IMR-90 (cell line): Measurements from ENCODE around the gene BOLL. TPM values are rescaled to one million over a fixed set of nuclear protein-coding genes. Genes with fewer than 3 reads are reported as not detected.
A peak's percentile ranks its signal among the peaks of the same experiment; 100 is the strongest.

Experiments used
- ATAC-seq: fragments of 200-7000 bp; cut with Tn5 transposase; 2 replicates; pipeline ENCODE4 v1.9.1; 2020; ENCODE audit warnings: low read depth, mild to moderate bottlenecking, moderate library complexity
- BruUV-seq: library from RNA; stranded (reverse); fragments of 400-500 nt; replicated peaks from 2 replicates; lab custom pipeline; 2021; lab: Mats Ljungman, UMichigan
- CTCF ChIA-PET: fragments of 300-600 bp; formaldehyde crosslinking; extraction: SDS; loops from one replicate; lab custom pipeline; 2021; ENCODE audit warnings: antibody characterized with exemption; lab: Yijun Ruan, JAX
- POLR2A ChIA-PET: fragments of 300-600 bp; sonication (Branson Sonifier 250); formaldehyde crosslinking; loops from one replicate; lab custom pipeline; 2022; ENCODE audit warnings: antibody characterized with exemption; ENCODE audit not compliant: unreplicated experiment; lab: Charles Lee
- DNase-seq: peaks from one replicate; pipeline ENCODE4 v3.0.0; 2013
- H2AFZ ChIP-seq: replicated peaks from 2 replicates; pipeline ENCODE3; 2013; ENCODE audit warnings: low read length, mild to moderate bottlenecking; ENCODE audit not compliant: poor library complexity
- H2AK5ac ChIP-seq: 2 replicates; pipeline ENCODE4 v1.6.1; 2013; ENCODE audit warnings: low read depth, low read length, inconsistent platforms
- H2AK9ac ChIP-seq: replicated peaks from 2 replicates; pipeline ENCODE3; 2013; ENCODE audit warnings: mild to moderate bottlenecking, low read depth, low read length, moderate library complexity; ENCODE audit not compliant: poor library complexity
- H2BK120ac ChIP-seq: 2 replicates; pipeline ENCODE4 v1.6.1; 2013; ENCODE audit warnings: low read depth, low read length, inconsistent platforms
- H2BK15ac ChIP-seq: 3 replicates; pipeline ENCODE4 v1.6.1; 2013; ENCODE audit warnings: low read depth, low read length, inconsistent platforms
- H2BK20ac ChIP-seq: 2 replicates; pipeline ENCODE4 v1.6.1; 2013; ENCODE audit warnings: low read depth, mild to moderate bottlenecking, inconsistent platforms, low read length, moderate library complexity
- H2BK5ac ChIP-seq: 2 replicates; pipeline ENCODE4 v1.6.1; 2013; ENCODE audit warnings: mild to moderate bottlenecking, low read depth, low read length, inconsistent platforms; ENCODE audit not compliant: poor library complexity, severe bottlenecking
- H3K14ac ChIP-seq: replicated peaks from 2 replicates; pipeline ENCODE4 v1.6.1; 2013; ENCODE audit warnings: low read depth, low read length, inconsistent platforms
- H3K18ac ChIP-seq: 2 replicates; pipeline ENCODE4 v1.6.1; 2013; ENCODE audit warnings: low read depth, low read length, control low read depth
- H3K23ac ChIP-seq: 2 replicates; pipeline ENCODE4 v1.6.1; 2013; ENCODE audit warnings: low read depth, low read length, inconsistent platforms
- H3K27ac ChIP-seq: 2 replicates; pipeline ENCODE4 v1.5.1; 2013; ENCODE audit warnings: mild to moderate bottlenecking, control low read depth, low read length; ENCODE audit not compliant: insufficient read depth
- H3K27me3 ChIP-seq: 2 replicates; pipeline ENCODE4 v1.6.1; 2013; ENCODE audit warnings: low read length; ENCODE audit not compliant: control insufficient read depth, insufficient read depth
- H3K36me3 ChIP-seq: 2 replicates; pipeline ENCODE4 v1.6.1; 2013; ENCODE audit warnings: low read length, mixed read lengths; ENCODE audit not compliant: control insufficient read depth, insufficient read depth
- H3K4ac ChIP-seq: 2 replicates; pipeline ENCODE4 v1.6.1; 2013; ENCODE audit warnings: low read depth, low read length, inconsistent platforms
- H3K4me1 ChIP-seq: 2 replicates; pipeline ENCODE4 v1.6.1; 2013; ENCODE audit warnings: low read length, mixed read lengths; ENCODE audit not compliant: control insufficient read depth, insufficient read depth
- H3K4me2 ChIP-seq: 2 replicates; pipeline ENCODE4 v1.6.1; 2013; ENCODE audit warnings: low read depth, mild to moderate bottlenecking, control low read depth, low read length, moderate library complexity
- H3K4me3 ChIP-seq: 2 replicates; pipeline ENCODE4 v1.5.1; 2013; ENCODE audit warnings: low read depth, mild to moderate bottlenecking, control low read depth, low read length, moderate library complexity; ENCODE audit not compliant: insufficient read depth
- H3K56ac ChIP-seq: 2 replicates; pipeline ENCODE4 v1.6.1; 2013; ENCODE audit warnings: low read length, inconsistent platforms; ENCODE audit not compliant: insufficient read depth; ENCODE audit errors: extremely low read depth
- H3K79me1 ChIP-seq, 2 experiments: 2 replicates each; pipeline ENCODE4 v1.6.1; 2013; ENCODE audit warnings: low read length in 2 of 2, inconsistent platforms in 1 of 2, low read depth in 1 of 2
- H3K9ac ChIP-seq: 2 replicates; pipeline ENCODE4 v1.6.1; 2013; ENCODE audit warnings: low read depth, low read length, control low read depth
- H3K9me1 ChIP-seq: 2 replicates; pipeline ENCODE4 v1.6.1; 2013; ENCODE audit warnings: low read length, inconsistent platforms; ENCODE audit not compliant: insufficient read depth
- H3K9me3 ChIP-seq: 2 replicates; pipeline ENCODE4 v1.6.1; 2013; ENCODE audit warnings: low read length; ENCODE audit not compliant: control insufficient read depth, insufficient read depth
- H4K20me1 ChIP-seq: 2 replicates; pipeline ENCODE4 v1.6.1; 2013; ENCODE audit warnings: low read length, inconsistent platforms; ENCODE audit not compliant: insufficient read depth
- H4K5ac ChIP-seq: 2 replicates; pipeline ENCODE4 v1.6.1; 2013; ENCODE audit warnings: mild to moderate bottlenecking, low read depth, low read length, control low read depth
- H4K8ac ChIP-seq, 2 experiments: 2 replicates each; pipeline ENCODE4 v1.6.1; 2013; ENCODE audit warnings: low read depth in 2 of 2, low read length in 2 of 2, control low read depth in 1 of 2, inconsistent platforms in 1 of 2
- H4K91ac ChIP-seq: 2 replicates; pipeline ENCODE4 v1.6.1; 2013; ENCODE audit warnings: low read depth, low read length, inconsistent platforms; ENCODE audit not compliant: insufficient read depth
- FOS ChIP-seq: fragments of 150-350 bp; IDR thresholded peaks from 2 replicates; pipeline ENCODE4 v1.6.1; 2016; ENCODE audit warnings: low read depth, low read length
- MAFK ChIP-seq: IDR thresholded peaks from 2 replicates; pipeline ENCODE4 v1.6.1; 2012; ENCODE audit warnings: low read depth, low read length, improper control_type of control experiment
- MXI1 ChIP-seq: IDR thresholded peaks from 2 replicates; pipeline ENCODE4 v1.6.1; 2012; ENCODE audit warnings: low read depth, mild to moderate bottlenecking, low read length, moderate library complexity, borderline replicate concordance
- POLR2A ChIP-seq: IDR thresholded peaks from 2 replicates; pipeline ENCODE4 v1.6.1; 2012; ENCODE audit warnings: mild to moderate bottlenecking, low read depth, low read length
- RAD21 ChIP-seq: IDR thresholded peaks from 2 replicates; pipeline ENCODE4 v1.6.1; 2012; ENCODE audit warnings: low read length, improper control_type of control experiment
- SMC3 ChIP-seq: fragments of 150-350 bp; IDR thresholded peaks from 2 replicates; pipeline ENCODE4 v1.6.1; 2016; ENCODE audit warnings: low read depth, mild to moderate bottlenecking, antibody characterized with exemption, low read length, moderate library complexity
- WGBS, 2 experiments: methylation state at CpG; one replicate each; pipeline versions ENCODE4 v1.1.5 to v1.1.7; 2013; ENCODE audit warnings: missing lambda C conversion rate in 2 of 2; ENCODE audit not compliant: insufficient read length in 1 of 2; ENCODE audit errors: extremely low coverage in 2 of 2; 5-methylcytosine and 5-hydroxymethylcytosine counted together
- dilution Hi-C: fragments of 300-500 bp; cut with HindIII; formaldehyde crosslinking; loops from one replicate; pipeline ENCODE4 v1.14.3; 2018; ENCODE audit warnings: low sequenced_read_pairs; ENCODE audit not compliant: unreplicated experiment
- in situ Hi-C: fragments of 300-500 bp; cut with MboI; formaldehyde crosslinking; loops from 3 replicates; pipeline ENCODE4 v1.14.3; 2019; ENCODE audit warnings: low sequenced_read_pairs, inconsistent platforms, mixed read lengths
- intact Hi-C: fragments of 100-400 bp; cut with micrococcal nuclease; formaldehyde crosslinking; loops from 2 replicates; pipeline ENCODE4 v1.10.0; 2022
- polyA plus RNA-seq, 3 experiments: library from polyadenylated mRNA; depleted of rRNA; stranded (reverse); fragments of >200 nt; gene quantifications; 2 replicates each; pipeline ENCODE4 v1.2.3, GENCODE V29; 2012; ENCODE audit warnings: low replicate concordance in 1 of 3
- total RNA-seq: library from RNA; depleted of rRNA; stranded (reverse); fragments of >200 nt; gene quantifications from 2 replicates; pipeline ENCODE4 v1.2.3, GENCODE V29; 2012
- TF ChIP-seq, protein P1 (sequence below): conservative IDR thresholded peaks from 2 replicates; pipeline ENCODE4 v1.5.1; 2012; ENCODE audit warnings: mild to moderate bottlenecking, low read depth, low read length, improper control_type of control experiment

Gene BOLL
- total and polyA plus RNA-seq, 2 of the 4 experiments (the other 2 are of a cell fraction), result not detected

DNA sequence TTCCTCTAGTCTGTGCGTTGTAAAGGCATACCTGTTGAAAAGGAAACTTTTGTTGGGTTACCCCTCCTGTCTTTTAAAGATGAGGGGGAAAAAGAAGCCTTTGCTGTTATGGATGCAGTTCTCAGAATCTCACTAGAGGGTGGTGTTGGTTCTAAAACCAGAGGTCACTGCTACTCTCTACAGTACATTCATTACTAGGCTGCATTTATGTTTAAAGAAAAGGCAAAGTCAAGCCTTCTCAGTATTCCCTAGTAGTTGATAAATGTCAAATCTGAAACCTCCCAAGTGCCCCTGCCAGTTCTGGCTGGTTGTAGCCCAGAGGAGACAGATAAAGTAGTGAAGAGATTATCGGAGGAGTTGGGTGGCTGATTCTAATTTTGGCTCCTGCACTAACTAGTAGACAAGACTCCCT lies 17.9 kb upstream of the BOLL start:
- H3K56ac ChIP-seq, result no peak overlapping the region
- no CpG with 5 or more reads among the region's 2 CpGs for WGBS, 2 experiments
- ChIA-PET POLR2A (no interaction called here), CTCF (no interaction called here)
- TF ChIP-seq FOS, result no peak
- TF ChIP-seq SMC3, result peak; percentile 93
- no peak for TF ChIP-seq MXI1
- TF ChIP-seq, protein P1, sequence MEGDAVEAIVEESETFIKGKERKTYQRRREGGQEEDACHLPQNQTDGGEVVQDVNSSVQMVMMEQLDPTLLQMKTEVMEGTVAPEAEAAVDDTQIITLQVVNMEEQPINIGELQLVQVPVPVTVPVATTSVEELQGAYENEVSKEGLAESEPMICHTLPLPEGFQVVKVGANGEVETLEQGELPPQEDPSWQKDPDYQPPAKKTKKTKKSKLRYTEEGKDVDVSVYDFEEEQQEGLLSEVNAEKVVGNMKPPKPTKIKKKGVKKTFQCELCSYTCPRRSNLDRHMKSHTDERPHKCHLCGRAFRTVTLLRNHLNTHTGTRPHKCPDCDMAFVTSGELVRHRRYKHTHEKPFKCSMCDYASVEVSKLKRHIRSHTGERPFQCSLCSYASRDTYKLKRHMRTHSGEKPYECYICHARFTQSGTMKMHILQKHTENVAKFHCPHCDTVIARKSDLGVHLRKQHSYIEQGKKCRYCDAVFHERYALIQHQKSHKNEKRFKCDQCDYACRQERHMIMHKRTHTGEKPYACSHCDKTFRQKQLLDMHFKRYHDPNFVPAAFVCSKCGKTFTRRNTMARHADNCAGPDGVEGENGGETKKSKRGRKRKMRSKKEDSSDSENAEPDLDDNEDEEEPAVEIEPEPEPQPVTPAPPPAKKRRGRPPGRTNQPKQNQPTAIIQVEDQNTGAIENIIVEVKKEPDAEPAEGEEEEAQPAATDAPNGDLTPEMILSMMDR, result peak; percentile 86
- TF ChIP-seq POLR2A, result no peak
- peak; percentile 91 for TF ChIP-seq RAD21
- no peak for TF ChIP-seq MAFK
- H3K9me3 ChIP-seq, result no peaks in the 10 kb centered on the region
- peak; percentile 66 for ATAC-seq
- intact Hi-C loops, result loop anchor here (1.0 to 5.0 kb wide), 4 partner anchors 104 to 493 kb away; no protein-coding TSS in a partner anchor
- no peak overlapping the region for H3K18ac ChIP-seq
- no peak overlapping the region for H2BK20ac ChIP-seq
- no peak overlapping the region for H4K8ac ChIP-seq
- H2AFZ ChIP-seq, result no peak overlapping the region
- no peak overlapping the region for H3K4me2 ChIP-seq
- BruUV-seq, result no TSS peak
- no peak overlapping the region for H3K4ac ChIP-seq
- H2BK120ac ChIP-seq, result no peak overlapping the region
- H3K27ac ChIP-seq, result no peak overlapping the region
- no peak overlapping the region for H2AK5ac ChIP-seq
- no peak overlapping the region for H2AK9ac ChIP-seq
- no peaks in the 10 kb centered on the region for H3K79me1 ChIP-seq
- DNase-seq, result peak; percentile 63
- H3K36me3 ChIP-seq, result no peaks in the 10 kb centered on the region
- in situ Hi-C loops, result loop anchor here (5.0 to 10.0 kb wide), 3 partner anchors 252 to 494 kb away; no protein-coding TSS in a partner anchor
- dilution Hi-C loops, result no loop called here
- H4K91ac ChIP-seq, result no peak overlapping the region
- no peak overlapping the region for H2BK15ac ChIP-seq
- no peak overlapping the region for H4K5ac ChIP-seq
- no peak overlapping the region for H3K4me3 ChIP-seq
- peaks cover 19% of the 10 kb centered on the region for H3K27me3 ChIP-seq
- no peaks in the 10 kb centered on the region for H3K4me1 ChIP-seq
- H3K23ac ChIP-seq, result no peak overlapping the region
- H3K14ac ChIP-seq, result no peak overlapping the region
- H4K20me1 ChIP-seq, result no peaks in the 10 kb centered on the region
- H3K9ac ChIP-seq, result no peak overlapping the region
- H2BK5ac ChIP-seq, result no peak overlapping the region
- no peaks in the 10 kb centered on the region for H3K9me1 ChIP-seq
